SK-N-SH (cell line): ENCODE data around the gene CGB2. TPM values are rescaled to one million over a fixed set of nuclear protein-coding genes. Genes with fewer than 3 reads are reported as not detected.

Experiments used
- CTCF ChIA-PET: fragments of 300-600, 350-600 bp; formaldehyde crosslinking; extraction: SDS; loops from one replicate; lab custom pipeline; 2021; lab: Yijun Ruan, JAX
- POLR2A ChIA-PET: fragments of 350-600 bp; sonication (Branson Sonifier 250); formaldehyde crosslinking; extraction: SDS; loops from one replicate; lab custom pipeline; 2020; ENCODE audit warnings: antibody characterized with exemption, inconsistent platforms; lab: Yijun Ruan, JAX
- DNase-seq: peaks from one replicate; pipeline ENCODE4 v3.0.0; 2012
- H2AFZ ChIP-seq: fragments of 200-600 bp; sonication (generic); 2 replicates; pipeline ENCODE4 v1.8.1; 2016; ENCODE audit warnings: antibody characterized with exemption, mild to moderate bottlenecking, low read depth
- H3F3A ChIP-seq: fragments of 200-600 bp; sonication (generic); replicated peaks from 2 replicates; pipeline ENCODE3; 2016; ENCODE audit warnings: antibody characterized with exemption, mild to moderate bottlenecking; ENCODE audit not compliant: insufficient read depth
- H3K27ac ChIP-seq, 2 experiments: fragments of 200-500 bp in 1 of 2; fragments of 200-600 bp in 1 of 2; sonication (Bioruptor generic) in 1 of 2; sonication (generic), shearing (Covaris generic) in 1 of 2; 2 replicates each; pipeline versions ENCODE4 v1.5.1 to v1.6.1; 2014 to 2016; ENCODE audit warnings: low read depth in 2 of 2, inconsistent platforms in 1 of 2, low read length in 1 of 2, mild to moderate bottlenecking in 1 of 2, mixed read lengths in 1 of 2
- H3K27me3 ChIP-seq: fragments of 200-600 bp; sonication (generic), shearing (Covaris generic); 2 replicates; pipeline ENCODE4 v1.6.1; 2016; ENCODE audit warnings: mixed run types; ENCODE audit not compliant: insufficient read depth
- H3K36me3 ChIP-seq, 2 experiments: fragments of 200-500 bp in 1 of 2; fragments of 200-600 bp in 1 of 2; sonication (Bioruptor generic) in 1 of 2; sonication (generic) in 1 of 2; replicated peaks in 1 of 2; 2 replicates each; pipeline versions ENCODE3 to v1.5.1; 2014 to 2016; ENCODE audit warnings: low read length in 1 of 2, mild to moderate bottlenecking in 1 of 2; ENCODE audit not compliant: insufficient read depth in 2 of 2, control insufficient read depth in 1 of 2
- H3K4me1 ChIP-seq, 2 experiments: fragments of 200-500 bp in 1 of 2; fragments of 200-600 bp in 1 of 2; sonication (Bioruptor generic) in 1 of 2; sonication (generic), shearing (Covaris generic) in 1 of 2; 2 replicates each; pipeline versions ENCODE4 v1.5.1 to v1.6.1; 2014 to 2016; ENCODE audit warnings: low read depth in 1 of 2, low read length in 1 of 2, mixed run types in 1 of 2; ENCODE audit not compliant: insufficient read depth in 2 of 2, control insufficient read depth in 1 of 2
- H3K4me2 ChIP-seq: fragments of 200-600 bp; sonication (generic), shearing (Covaris generic); 2 replicates; pipeline ENCODE4 v1.6.1; 2017; ENCODE audit warnings: mixed run types
- H3K4me3 ChIP-seq, 2 experiments: fragments of 200-500 bp in 1 of 2; fragments of 200-600 bp in 1 of 2; sonication (Bioruptor generic) in 1 of 2; sonication (generic), shearing (Covaris generic) in 1 of 2; 2 replicates each; pipeline versions ENCODE4 v1.5.1 to v1.8.1; 2014 to 2016; ENCODE audit warnings: low read depth in 2 of 2, inconsistent platforms in 1 of 2, low read length in 1 of 2, mild to moderate bottlenecking in 1 of 2, mixed read lengths in 1 of 2, moderate library complexity in 1 of 2
- H3K79me2 ChIP-seq: fragments of 200-600 bp; sonication (generic); 2 replicates; pipeline ENCODE4 v1.8.1; 2017; ENCODE audit warnings: mild to moderate bottlenecking; ENCODE audit not compliant: insufficient read depth
- H3K9ac ChIP-seq: fragments of 200-600 bp; sonication (generic); 2 replicates; pipeline ENCODE4 v1.6.1; 2017; ENCODE audit warnings: mixed run types
- H3K9me2 ChIP-seq: fragments of 200-600 bp; sonication (generic); 2 replicates; pipeline ENCODE4 v1.6.1; 2017; ENCODE audit warnings: mixed run types
- H3K9me3 ChIP-seq: fragments of 200-600 bp; sonication (generic); 2 replicates; pipeline ENCODE4 v1.6.1; 2017; ENCODE audit warnings: mixed run types, mild to moderate bottlenecking, moderate library complexity
- H4K20me1 ChIP-seq: fragments of 200-600 bp; sonication (generic); 2 replicates; pipeline ENCODE4 v1.6.1; 2017; ENCODE audit warnings: mild to moderate bottlenecking, mixed run types; ENCODE audit not compliant: insufficient read depth
- CHD2 ChIP-seq: fragments of 150-350 bp; IDR thresholded peaks from 2 replicates; pipeline ENCODE4 v1.6.1; 2018; ENCODE audit warnings: low read length; ENCODE audit not compliant: partially characterized antibody
- FOXJ3 ChIP-seq: sonication (generic); formaldehyde crosslinking; IDR thresholded peaks from 2 replicates; pipeline ENCODE4 v1.5.1; 2020; ENCODE audit warnings: mild to moderate bottlenecking, missing genetic modification reagents
- GABPA ChIP-seq: IDR thresholded peaks from 2 replicates; pipeline ENCODE4 v1.4.0; 2012; ENCODE audit warnings: low read depth, mild to moderate bottlenecking
- GATA2 ChIP-seq: sonication (generic); formaldehyde crosslinking; IDR thresholded peaks from 2 replicates; pipeline ENCODE4 v1.5.0; 2020; ENCODE audit warnings: mild to moderate bottlenecking, missing genetic modification reagents
- IRF3 ChIP-seq: fragments of 150-350 bp; IDR thresholded peaks from 2 replicates; pipeline ENCODE4 v1.6.1; 2016; ENCODE audit warnings: mild to moderate bottlenecking, low read depth, low read length
- MAX ChIP-seq: IDR thresholded peaks from 2 replicates; pipeline ENCODE4 v1.4.0; 2012; ENCODE audit warnings: low read depth
- MEF2A ChIP-seq: IDR thresholded peaks from 2 replicates; pipeline ENCODE4 v1.4.0; 2012; ENCODE audit warnings: low read depth, borderline replicate concordance
- MXI1 ChIP-seq: IDR thresholded peaks from 2 replicates; pipeline ENCODE4 v1.6.1; 2012; ENCODE audit warnings: mild to moderate bottlenecking, low read depth, low read length, improper control_type of control experiment
- NFIC ChIP-seq: IDR thresholded peaks from 2 replicates; pipeline ENCODE4 v1.4.0; 2012; ENCODE audit warnings: borderline replicate concordance
- NRF1 ChIP-seq: IDR thresholded peaks from 2 replicates; pipeline ENCODE4 v1.6.1; 2012; ENCODE audit warnings: low read depth, mild to moderate bottlenecking, low read length
- RAD21 ChIP-seq: IDR thresholded peaks from 2 replicates; pipeline ENCODE4 v1.6.1; 2012; ENCODE audit warnings: mild to moderate bottlenecking, low read length
- RFX5 ChIP-seq: IDR thresholded peaks from 2 replicates; pipeline ENCODE4 v1.6.1; 2012; ENCODE audit warnings: mild to moderate bottlenecking, improper control_type of control experiment, low read length
- RXRA ChIP-seq: IDR thresholded peaks from 2 replicates; pipeline ENCODE4 v1.4.0; 2012; ENCODE audit warnings: low read depth, mild to moderate bottlenecking, borderline replicate concordance
- SIN3A ChIP-seq: IDR thresholded peaks from 2 replicates; pipeline ENCODE4 v1.6.1; 2012; ENCODE audit warnings: low read depth, mild to moderate bottlenecking, low read length, moderate library complexity, borderline replicate concordance
- TAF1 ChIP-seq: IDR thresholded peaks from 2 replicates; pipeline ENCODE4 v1.6.1; 2012; ENCODE audit warnings: low read depth, mild to moderate bottlenecking, low read length, moderate library complexity, borderline replicate concordance
- USF1 ChIP-seq: IDR thresholded peaks from 2 replicates; pipeline ENCODE4 v1.4.0; 2012; ENCODE audit warnings: low read depth, borderline replicate concordance
- ZBTB33 ChIP-seq: IDR thresholded peaks from 2 replicates; pipeline ENCODE4 v1.4.0; 2012; ENCODE audit warnings: low read depth, borderline replicate concordance
- WGBS: methylation state at CpG from one replicate; pipeline ENCODE4 v1.1.6; 2017; ENCODE audit warnings: low lambda C conversion rate; 5-methylcytosine and 5-hydroxymethylcytosine counted together
- polyA plus RNA-seq, 3 experiments: library from polyadenylated mRNA; depleted of rRNA; stranded (reverse); fragments of >200 nt; gene quantifications; 2 replicates each; pipeline ENCODE4 v1.2.3, GENCODE V29; 2012

Gene CGB2
- polyA plus RNA-seq, 1 of the 3 experiments (the other 2 are of a cell fraction) = 0.64 TPM

GRCh38 chr19:48987323-48987722 lies 44.4 kb upstream of the CGB2 start (continued):
- TF ChIP-seq IRF3 = no peak
- TF ChIP-seq ZBTB33 = no peak
- no peak for TF ChIP-seq CHD2
- no peak for TF ChIP-seq GABPA
- TF ChIP-seq NRF1 = no peak

GRCh38 chr19:48988286-48988685 lies 43.4 kb upstream of the CGB2 start:
- Histone ChIP-seq H3K9ac (no peak overlapping the region), H3K27me3 (no peaks in the 10 kb centered on the region), H4K20me1 (no peaks in the 10 kb centered on the region), H3K9me2 (no peaks in the 10 kb centered on the region), H3K4me3 (no peak overlapping the region), H3K27ac (no peak overlapping the region), H3K4me2 (no peak overlapping the region), H3F3A (peaks cover 6% of the 10 kb centered on the region), H3K9me3 (no peaks in the 10 kb centered on the region), H3K4me1 (peaks cover 0 to 7% of the 10 kb centered on the region in 2 experiments; a peak in 1 of 4 replicates), H3K36me3 (peaks cover 5 to 33% of the 10 kb centered on the region in 2 experiments), H2AFZ (no peak overlapping the region), H3K79me2 (peaks cover 40% of the 10 kb centered on the region)
- ChIA-PET POLR2A (no interaction called here), CTCF (interaction anchor here (1.8 to 6.2 kb wide), 2 partner anchors 17 to 146 kb away, joined by 5 to 54 read pairs; no protein-coding TSS in a partner anchor)
- DNase-seq = no peak
- TF ChIP-seq CHD2 (no peak), MEF2A (no peak), RFX5 (no peak), ZBTB33 (no peak), NFIC (no peak), TAF1 (no peak)
- WGBS = 91% methylated on average over 7 of the region's 7 CpGs

GRCh38 chr19:48988860-48989259 lies 42.8 kb upstream of the CGB2 start:
- peaks cover 6% of the 10 kb centered on the region for H3F3A ChIP-seq
- H3K79me2 ChIP-seq = peaks cover 42% of the 10 kb centered on the region
- no peaks in the 10 kb centered on the region for H3K9me2 ChIP-seq
- no peak overlapping the region for H2AFZ ChIP-seq
- H4K20me1 ChIP-seq = no peaks in the 10 kb centered on the region
- H3K4me2 ChIP-seq = no peak overlapping the region
- peaks cover 0 to 7% of the 10 kb centered on the region in 2 experiments; a peak in 1 of 4 replicates for H3K4me1 ChIP-seq
- WGBS = 94% methylated on average over 9 of the region's 9 CpGs
- H3K9me3 ChIP-seq = no peaks in the 10 kb centered on the region
- H3K27me3 ChIP-seq = no peaks in the 10 kb centered on the region
- no peak overlapping the region for H3K9ac ChIP-seq
- ChIA-PET POLR2A (no interaction called here), CTCF (interaction anchor here (6.2 kb wide), 1 partner anchor 17 kb away, joined by 54 read pairs; no protein-coding TSS in a partner anchor)
- H3K4me3 ChIP-seq = no peak overlapping the region
- H3K27ac ChIP-seq = no peak overlapping the region
- DNase-seq = no peak
- H3K36me3 ChIP-seq = peaks cover 5 to 30% of the 10 kb centered on the region in 2 experiments
- no peak for TF ChIP-seq FOXJ3 (CRISPR knock-in tag)
- TF ChIP-seq NRF1 = no peak
- TF ChIP-seq GATA2 (CRISPR knock-in tag) = no peak
- TF ChIP-seq RAD21 = no peak
- TF ChIP-seq MXI1 = no peak
- no peak for TF ChIP-seq ZBTB33
- TF ChIP-seq SIN3A = no peak
- TF ChIP-seq MAX = no peak
- TF ChIP-seq RXRA = no peak
- no peak for TF ChIP-seq USF1
